Measurements from ENCODE around the gene PTK7. TPM values are rescaled to one million over a fixed set of nuclear protein-coding genes. Genes with fewer than 3 reads are reported as not detected.

The PTK7 gene
- total and polyA plus RNA-seq, 2 of the 8 experiments (the other 6 are each of a cell fraction or from before 2014, with no cell fraction given): 110 to 138 TPM

- TF ChIP-seq BRCA1 (IDR thresholded peaks at IDR 0.05; ENCODE audit: low read depth, low read length) (no peak), TAF7 (optimal IDR thresholded peaks at IDR 0.05; ENCODE audit: borderline replicate concordance, low read depth, low read length) (no peak), SIX5 (IDR thresholded peaks at IDR 0.05; ENCODE audit: low read depth, low read length) (no peak), SIN3A (conservative IDR thresholded peaks at IDR 0.05 in 1 of 2, IDR thresholded peaks at IDR 0.05 in 1 of 2; ENCODE audit: low read depth in 1 of 2, low read length in 2 of 2) (no peak)
These were observed 49.7 kb upstream of the PTK7 start (continued) for GRCh38 chr6:43026365-43026764.
